GM15510 (cell line): Measurements from ENCODE around the gene DIPK1B.

Experiments used
- POLR2A ChIP-seq: IDR thresholded peaks from 3 replicates; pipeline ENCODE4 v1.6.1; 2011; ENCODE audit warnings: borderline replicate concordance; ENCODE audit not compliant: insufficient read length; ENCODE audit errors: extremely low read depth

DIPK1B gene

GRCh38 chr9:136751814-136752213 lies 39.4 kb downstream of the DIPK1B start:
- no peak for TF ChIP-seq POLR2A

GRCh38 chr9:136753371-136754058 lies 41.1 kb downstream of the DIPK1B start:
- TF ChIP-seq POLR2A = no peak

GRCh38 chr9:136754059-136754572 lies 41.7 kb downstream of the DIPK1B start:
- no peak for TF ChIP-seq POLR2A

- no peak for TF ChIP-seq POLR2A
Observed at GRCh38 chr9:136754626-136755301, 42.4 kb downstream of the DIPK1B start.

GRCh38 chr9:136756134-136756438 lies 43.7 kb downstream of the DIPK1B start:
- no peak for TF ChIP-seq POLR2A

- no peak for TF ChIP-seq POLR2A
Observed at GRCh38 chr9:136756836-136757235, 44.5 kb downstream of the DIPK1B start.

- no peak for TF ChIP-seq POLR2A
Observed at GRCh38 chr9:136757328-136757727, 45.0 kb downstream of the DIPK1B start.

- TF ChIP-seq POLR2A = no peak
Observed at GRCh38 chr9:136757751-136758140, 45.4 kb downstream of the DIPK1B start.

GRCh38 chr9:136759001-136759400 lies 46.6 kb downstream of the DIPK1B start:
- no peak for TF ChIP-seq POLR2A

- no peak for TF ChIP-seq POLR2A
Observed at GRCh38 chr9:136759436-136760325, 47.3 kb downstream of the DIPK1B start.

- no peak for TF ChIP-seq POLR2A
Observed at GRCh38 chr9:136760424-136760823, 48.1 kb downstream of the DIPK1B start.

- no peak for TF ChIP-seq POLR2A
Observed at GRCh38 chr9:136761545-136761981, 49.2 kb downstream of the DIPK1B start.

GRCh38 chr9:136762221-136762691 lies 49.9 kb downstream of the DIPK1B start:
- no peak for TF ChIP-seq POLR2A

GRCh38 chr9:136762915-136763648 lies 50.7 kb downstream of the DIPK1B start:
- no peak for TF ChIP-seq POLR2A
